HG02678 (cell line): ENCODE results near the gene IL1B.

Experiments
- ATAC-seq: cut with Tn5 transposase; IDR thresholded peaks from one replicate; pipeline ENCODE4 v1.9.1; 2021; ENCODE audit warnings: mild to moderate bottlenecking, moderate library complexity; ENCODE audit not compliant: unreplicated experiment

The IL1B gene

GRCh38 chr2:112811276-112811831 is 25.2 kb downstream of the IL1B start:
- no peak for ATAC-seq

- ATAC-seq: no peak
Observed at GRCh38 chr2:112809112-112809511, 27.5 kb downstream of the IL1B start.

- no peak for ATAC-seq
Observed at GRCh38 chr2:112807233-112807807, 29.3 kb downstream of the IL1B start.

GRCh38 chr2:112805542-112805941 is 31.0 kb downstream of the IL1B start:
- peak; percentile 58 for ATAC-seq

GRCh38 chr2:112803691-112804521 is 32.7 kb downstream of the IL1B start:
- peak; percentile 44 for ATAC-seq

GRCh38 chr2:112800881-112801583 is 35.5 kb downstream of the IL1B start:
- no peak for ATAC-seq

- no peak for ATAC-seq
Observed at GRCh38 chr2:112798979-112799975, 37.3 kb downstream of the IL1B start.

- ATAC-seq: no peak
Observed at GRCh38 chr2:112796486-112796885, 40.1 kb downstream of the IL1B start.

- ATAC-seq: no peak
Observed at GRCh38 chr2:112795774-112796173, 40.8 kb downstream of the IL1B start.

GRCh38 chr2:112794841-112795240 is 41.7 kb downstream of the IL1B start:
- no peak for ATAC-seq

- peak; percentile 71 for ATAC-seq
Observed at GRCh38 chr2:112794131-112794733, 42.3 kb downstream of the IL1B start.

GRCh38 chr2:112793449-112793978 is 43.1 kb downstream of the IL1B start:
- no peak for ATAC-seq

GRCh38 chr2:112792419-112792818 is 44.2 kb downstream of the IL1B start:
- no peak for ATAC-seq

- no peak for ATAC-seq
Observed at GRCh38 chr2:112791693-112792230, 44.8 kb downstream of the IL1B start.

GRCh38 chr2:112791019-112791418 is 45.6 kb downstream of the IL1B start:
- no peak for ATAC-seq

GRCh38 chr2:112790305-112790704 is 46.3 kb downstream of the IL1B start:
- ATAC-seq: no peak

- no peak for ATAC-seq
Observed at GRCh38 chr2:112789186-112789585, 47.4 kb downstream of the IL1B start.

GRCh38 chr2:112788653-112789052 is 47.9 kb downstream of the IL1B start:
- no peak for ATAC-seq

GRCh38 chr2:112787729-112788393 is 48.7 kb downstream of the IL1B start:
- ATAC-seq: no peak
